Stimulated activated CD8-positive, alpha-beta memory T cell treated with anti-CD3 and anti-CD28 coated beads, Interleukin-15, amount 100 ng/mL, for 24 hours (primary cell): ENCODE results near the gene ZNF529.
"Not testable (repeated sequence)": the region's sequence is repeated elsewhere in the genome, so short reads cannot be mapped to it uniquely, and the experiment has no call there.

Experiments used
- DNase-seq: peaks from one replicate; pipeline ENCODE4 v3.0.0-alpha.2; 2020; ENCODE audit warnings: low read depth

Gene ZNF529

DNA sequence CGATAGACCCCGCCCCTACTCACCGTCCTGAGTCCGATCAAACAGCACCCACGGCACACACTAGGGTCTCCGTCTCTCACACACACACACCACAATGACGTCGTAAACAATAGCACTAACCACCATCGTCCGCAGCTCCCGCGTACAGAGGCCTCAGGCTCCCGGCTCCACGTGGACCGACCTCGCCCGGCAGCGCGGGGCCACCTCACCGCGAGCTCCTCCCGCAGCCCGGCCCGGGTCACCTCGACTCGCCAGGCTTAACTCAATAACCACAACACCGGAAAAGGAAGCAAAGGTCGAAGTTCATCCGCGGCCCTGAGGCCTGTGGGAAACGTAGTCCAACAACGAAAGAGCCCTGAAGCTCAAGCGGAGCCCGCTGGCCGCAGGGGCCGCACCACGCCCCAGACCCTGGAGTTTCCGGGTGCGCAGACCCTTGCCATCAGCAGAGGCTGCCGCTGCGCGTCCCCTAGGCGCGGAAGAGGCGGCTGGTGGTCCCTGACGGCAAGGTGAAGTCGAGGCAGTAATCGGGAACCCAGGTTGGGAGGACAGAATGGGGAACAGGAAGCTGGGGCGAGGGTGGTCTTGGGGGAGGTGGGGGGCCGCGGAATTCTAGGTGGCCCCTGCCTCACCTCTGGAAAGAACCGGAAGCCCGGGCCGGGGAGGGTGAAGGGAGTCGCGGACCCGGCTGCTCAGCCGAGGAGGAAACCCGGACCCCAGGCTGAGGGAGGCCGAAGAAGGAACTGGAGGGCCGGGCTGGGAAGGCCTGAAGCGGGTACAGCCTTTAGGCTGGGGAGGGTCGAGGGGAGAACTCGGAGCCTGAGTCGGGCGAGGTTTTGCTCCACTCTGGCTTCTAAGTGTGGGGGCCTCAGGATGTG, at the start of gene ZNF529:
Gene ZNF529 (minus strand): TSS at position 273 of the 875 bp plus-strand sequence. CDS start 946 bp downstream, outside the sequence.
- DNase-seq = peak; percentile 60

DNA sequence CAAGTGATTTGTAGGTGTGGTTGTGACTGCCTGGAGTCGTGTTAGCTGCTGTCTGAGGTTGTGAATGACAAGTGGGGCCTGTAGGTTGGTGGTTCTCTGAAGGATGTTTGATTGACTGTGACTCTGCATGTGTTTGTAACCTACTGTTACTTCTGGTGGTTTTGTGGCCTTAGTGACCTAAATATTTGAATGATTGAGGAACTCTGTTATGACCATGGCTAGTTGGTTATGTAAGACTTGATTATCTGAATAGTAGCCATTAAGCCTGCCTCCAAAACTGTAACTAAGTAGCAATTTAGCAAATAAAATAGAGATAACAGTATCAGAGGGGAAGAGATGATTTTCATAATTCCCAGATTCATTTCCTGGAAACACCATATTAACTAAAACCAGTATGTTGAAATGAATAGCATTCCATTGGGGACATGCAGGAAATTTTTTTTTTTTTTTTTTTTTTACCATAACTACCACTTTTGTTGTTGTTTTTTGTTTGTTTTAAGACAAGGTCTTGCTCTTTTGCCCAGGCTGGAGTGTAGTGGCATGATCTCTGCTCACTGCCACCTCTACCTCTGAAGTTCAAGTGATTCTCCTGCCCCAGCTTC, 32.9 kb upstream of the ZNF529 start:
- no peak for DNase-seq

DNA sequence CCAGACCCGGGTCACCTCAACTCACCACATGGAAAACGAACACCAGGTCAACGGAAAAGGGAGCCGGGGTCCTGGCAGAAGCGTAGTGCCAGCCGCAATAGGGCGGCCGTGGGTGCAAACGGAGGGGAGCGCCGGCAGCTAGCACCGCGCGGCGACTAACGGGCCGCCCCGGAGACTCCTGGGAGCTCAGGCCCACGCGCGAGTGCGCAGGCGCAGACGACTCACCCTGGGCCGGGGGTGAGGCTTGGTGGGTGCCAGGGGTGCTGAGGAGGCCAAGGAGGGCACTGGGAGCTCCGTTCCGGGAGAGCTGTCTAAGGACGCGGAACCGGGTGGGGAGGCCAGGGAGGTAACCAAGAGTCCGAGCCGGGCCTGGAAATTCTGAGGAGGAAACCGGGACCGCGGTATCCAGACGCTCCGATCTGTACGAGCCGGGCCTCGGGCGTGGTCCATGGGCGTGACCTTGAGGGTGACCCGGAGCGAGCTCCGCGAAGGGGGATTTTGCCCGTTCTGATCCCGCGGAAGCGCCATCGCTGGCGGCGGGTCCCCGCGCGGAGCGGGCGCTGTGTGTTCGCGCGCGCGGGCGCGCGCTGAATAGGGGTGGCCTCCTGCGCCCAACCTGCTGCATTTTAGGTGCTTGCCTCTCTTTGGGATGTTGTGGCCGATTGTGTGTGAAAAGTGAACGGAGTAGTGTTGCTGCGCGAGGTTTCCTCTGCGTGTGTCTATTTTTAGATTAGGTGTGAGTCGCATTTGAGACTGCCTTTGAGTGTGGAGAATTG, 32.2 kb upstream of the ZNF529 start, which contains the start of gene ZNF382:
Gene ZNF382 (plus strand): TSS at position 213 of the 776 bp plus-strand sequence. CDS start 4,602 bp downstream, outside the sequence.
- DNase-seq = peak; percentile 80

DNA sequence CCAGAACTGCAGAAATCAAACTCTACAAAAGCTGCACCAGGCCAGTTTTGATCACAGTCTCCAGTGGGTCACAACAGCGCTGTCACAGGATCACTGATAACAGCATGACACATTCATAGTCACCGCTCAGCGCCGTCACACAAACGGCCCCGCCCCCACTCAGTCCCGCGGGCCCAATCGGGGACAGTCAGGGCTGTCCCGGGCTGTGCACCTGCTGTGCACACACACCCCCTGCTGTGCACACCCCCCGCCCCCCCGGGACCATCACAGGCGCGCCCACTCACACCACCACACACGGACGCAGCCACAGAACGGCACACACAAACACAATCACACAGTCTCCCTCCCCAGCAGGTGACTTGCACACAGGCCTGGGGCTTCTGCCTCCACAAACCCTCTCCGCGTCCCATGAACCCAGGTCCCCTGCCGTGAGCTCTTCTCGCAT, 31.6 kb upstream of the ZNF529 start:
- peak; percentile 74 for DNase-seq

DNA sequence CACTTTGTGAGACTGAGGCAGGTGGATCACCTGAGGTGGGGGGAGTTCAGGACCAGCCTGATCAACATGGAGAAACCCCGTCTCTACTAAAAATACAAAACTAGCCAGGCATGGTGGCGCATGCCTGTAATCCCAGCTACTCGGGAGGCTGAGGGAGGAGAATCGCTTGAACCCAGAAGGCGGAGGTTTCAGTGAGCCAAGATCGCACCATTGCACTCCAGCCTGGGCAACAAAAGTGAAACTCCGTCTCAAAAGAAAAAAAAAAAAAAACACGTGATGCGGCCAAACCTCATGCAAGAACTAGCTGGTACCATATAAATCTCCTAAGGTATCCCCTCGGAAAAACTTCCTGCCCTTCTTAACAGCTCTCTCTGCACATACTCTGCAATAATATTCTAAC, 29.6 kb upstream of the ZNF529 start:
- DNase-seq = not testable (repeated sequence)

DNA sequence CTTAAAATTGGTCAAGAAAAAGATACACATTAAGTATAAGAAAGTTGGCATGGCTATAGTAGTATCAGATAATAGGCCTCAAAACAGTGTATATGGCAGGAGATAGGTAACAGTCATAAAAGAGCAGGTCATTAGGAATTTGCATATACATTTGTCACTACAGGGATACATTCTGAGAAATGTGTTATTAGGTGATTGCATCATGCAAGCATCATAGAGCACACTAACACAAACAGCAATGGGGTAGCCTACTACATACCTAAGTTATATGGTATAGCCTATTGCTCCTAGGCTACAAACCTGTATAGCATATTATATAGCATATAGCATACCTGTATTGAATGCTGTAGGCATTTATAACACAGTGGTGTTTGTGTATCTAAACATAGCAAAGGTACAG, 6.2 kb upstream of the ZNF529 start:
- no peak for DNase-seq

DNA sequence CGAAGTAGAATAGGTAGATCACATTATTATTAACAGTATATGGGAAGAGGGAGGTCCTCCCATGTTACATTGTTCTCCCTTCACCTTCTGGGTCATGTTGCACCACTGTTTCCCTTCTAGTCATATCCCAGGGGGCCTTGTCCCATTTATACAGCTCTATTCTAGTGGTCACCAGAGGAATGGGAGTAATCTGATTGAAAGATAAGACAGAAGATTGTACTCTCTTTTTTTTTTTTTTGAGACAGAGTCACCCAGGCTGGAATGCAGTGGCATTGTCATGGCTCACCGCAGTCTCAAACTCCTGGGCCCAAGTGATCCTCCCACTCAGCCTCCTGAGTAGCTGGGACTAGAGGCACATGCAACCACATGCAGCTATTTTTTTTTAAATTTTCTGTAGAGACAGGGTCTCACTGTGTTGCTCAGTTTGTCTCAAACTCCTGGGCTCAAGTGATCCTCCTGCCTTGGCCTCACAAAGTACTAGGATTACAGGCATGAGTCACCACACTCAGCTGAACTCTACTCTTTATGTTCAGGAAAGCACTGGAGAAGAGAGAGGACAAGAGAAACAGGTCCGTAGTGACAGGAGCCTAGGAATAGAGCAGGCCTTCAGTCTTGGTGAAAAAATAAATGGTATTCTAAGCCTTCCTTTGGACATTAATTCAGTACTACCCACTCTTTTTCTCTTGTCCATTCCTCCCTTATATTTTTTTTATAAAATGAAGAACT, 4.3 kb upstream of the ZNF529 start:
- no peak for DNase-seq

DNA sequence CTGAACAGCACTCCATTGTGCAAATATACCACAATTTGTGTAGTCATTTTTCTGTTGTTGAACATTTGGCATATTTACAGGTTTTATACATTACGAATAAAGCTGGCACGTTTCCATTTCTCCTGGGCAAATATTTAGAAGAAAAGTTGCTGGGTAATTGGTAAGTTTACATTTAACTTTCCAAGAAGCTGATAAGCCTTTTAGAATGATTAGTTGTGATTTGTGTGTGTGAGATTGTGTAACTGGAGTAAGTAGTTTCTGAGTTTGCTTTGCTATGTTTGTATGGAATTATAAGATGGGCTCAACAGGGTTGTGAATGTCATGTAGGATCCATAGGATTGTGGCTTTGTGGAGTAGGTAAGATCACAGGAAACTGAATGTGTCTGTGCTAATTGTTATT, 1.6 kb upstream of the ZNF529 start:
- no peak for DNase-seq

DNA sequence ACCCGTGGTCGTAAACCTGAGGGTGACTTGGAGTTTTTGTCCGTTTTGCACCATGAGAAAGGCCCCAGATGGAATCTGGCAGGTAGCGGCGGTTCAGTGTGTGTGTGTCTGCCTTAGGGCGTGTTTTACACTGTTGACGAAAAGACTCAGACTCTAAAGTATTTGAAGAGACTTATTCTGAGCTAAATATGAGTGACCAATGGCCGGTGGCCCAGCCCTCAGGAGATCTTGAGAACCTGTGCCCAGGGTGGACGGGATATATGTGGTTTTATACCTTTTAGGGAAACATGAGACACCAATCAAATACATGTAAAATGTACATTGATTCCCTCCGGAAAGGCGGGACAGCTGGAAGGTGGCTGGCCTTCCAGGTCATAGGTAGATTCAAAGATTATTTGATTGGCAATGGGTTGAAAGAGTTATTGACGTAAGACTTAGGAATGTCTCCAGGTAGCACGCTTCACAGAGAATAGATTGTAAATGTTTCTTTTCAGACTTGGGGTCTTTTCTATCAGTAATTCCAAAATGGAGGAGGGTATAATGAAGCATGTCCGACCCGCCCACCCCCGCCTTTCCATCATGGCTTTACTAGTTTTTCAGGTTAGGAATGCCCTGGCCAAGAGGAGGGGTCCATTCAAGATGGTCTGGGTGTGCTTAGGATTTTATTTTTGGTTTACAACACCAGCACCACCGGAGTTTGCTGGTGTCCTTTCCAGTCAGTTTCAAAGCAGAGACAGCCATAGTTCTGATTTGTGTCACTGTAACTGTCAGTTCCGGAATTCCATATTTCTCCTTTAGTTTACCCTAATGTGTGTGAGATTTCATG, 1.0 kb upstream of the ZNF529 start:
- no peak for DNase-seq

DNA sequence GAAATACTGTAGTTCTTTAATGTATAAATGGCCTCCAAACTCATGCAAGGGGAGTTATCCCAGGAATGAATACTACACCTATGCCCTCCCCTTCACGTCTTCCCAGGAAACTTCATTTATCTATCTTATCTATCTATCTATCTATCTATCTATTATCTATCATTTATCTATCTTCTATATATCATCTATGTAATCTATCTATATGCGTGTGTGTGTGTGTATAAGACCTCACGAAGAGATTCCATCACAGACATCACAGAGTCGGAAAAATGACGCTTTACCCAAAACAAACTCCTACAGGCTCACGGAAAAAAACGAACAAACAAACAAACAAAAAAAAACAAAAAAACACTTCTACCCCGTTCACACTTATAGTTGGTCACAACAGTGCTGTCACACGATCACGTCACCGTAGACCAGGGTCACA, 486 bp downstream of the ZNF529 start:
- no peak for DNase-seq

DNA sequence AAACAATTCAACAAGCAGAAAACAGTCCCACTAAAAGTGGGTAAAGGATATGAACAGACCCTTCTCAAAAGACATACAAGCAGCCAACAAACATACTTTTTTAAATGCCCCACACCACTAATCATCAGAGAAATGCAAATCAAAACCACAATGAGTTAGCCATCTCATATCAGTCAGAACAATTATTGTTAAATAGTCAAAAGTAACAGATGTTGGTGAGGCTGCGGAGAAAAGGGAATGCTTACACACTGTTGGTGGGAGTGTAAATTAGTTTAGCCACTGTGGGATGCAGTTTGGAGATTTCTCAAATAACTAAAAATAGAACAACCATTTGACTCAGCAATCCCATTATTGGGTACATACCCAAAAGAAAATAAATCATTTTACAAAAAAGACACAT, 8.7 kb downstream of the ZNF529 start:
- DNase-seq = no peak

DNA sequence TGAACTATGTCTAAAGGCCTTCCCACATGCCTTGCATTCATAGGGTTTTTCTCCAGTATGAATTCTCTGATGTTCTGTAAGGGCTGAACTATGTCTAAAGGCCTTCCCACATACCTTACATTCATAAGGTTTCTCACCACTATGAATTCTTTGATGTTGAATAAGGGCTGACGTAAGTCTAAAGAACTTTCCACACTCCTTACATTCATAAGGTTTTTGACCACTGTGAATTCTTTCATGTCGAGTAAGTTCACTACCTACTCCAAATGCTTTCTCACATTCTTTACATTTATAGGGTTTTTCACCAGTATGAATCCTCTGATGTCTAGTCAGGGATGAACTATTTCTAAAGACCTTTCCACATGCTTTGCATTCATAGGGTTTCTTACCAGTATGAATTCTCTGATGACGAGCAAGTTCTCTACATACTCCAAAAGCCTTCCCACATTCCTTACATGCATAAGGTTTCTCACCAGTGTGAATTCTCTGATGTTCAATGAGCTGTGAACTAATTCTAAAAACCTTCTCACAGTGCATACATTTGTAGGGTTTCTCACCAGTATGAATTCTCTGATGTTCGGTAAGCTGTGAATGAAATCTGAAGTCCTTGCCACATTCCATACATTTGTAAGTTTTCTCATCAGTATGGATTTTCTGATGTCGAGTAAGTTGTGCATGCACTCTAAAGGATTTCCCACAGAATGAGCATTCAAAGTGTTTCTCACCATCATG, 25.9 kb downstream of the ZNF529 start:
- no peak for DNase-seq

DNA sequence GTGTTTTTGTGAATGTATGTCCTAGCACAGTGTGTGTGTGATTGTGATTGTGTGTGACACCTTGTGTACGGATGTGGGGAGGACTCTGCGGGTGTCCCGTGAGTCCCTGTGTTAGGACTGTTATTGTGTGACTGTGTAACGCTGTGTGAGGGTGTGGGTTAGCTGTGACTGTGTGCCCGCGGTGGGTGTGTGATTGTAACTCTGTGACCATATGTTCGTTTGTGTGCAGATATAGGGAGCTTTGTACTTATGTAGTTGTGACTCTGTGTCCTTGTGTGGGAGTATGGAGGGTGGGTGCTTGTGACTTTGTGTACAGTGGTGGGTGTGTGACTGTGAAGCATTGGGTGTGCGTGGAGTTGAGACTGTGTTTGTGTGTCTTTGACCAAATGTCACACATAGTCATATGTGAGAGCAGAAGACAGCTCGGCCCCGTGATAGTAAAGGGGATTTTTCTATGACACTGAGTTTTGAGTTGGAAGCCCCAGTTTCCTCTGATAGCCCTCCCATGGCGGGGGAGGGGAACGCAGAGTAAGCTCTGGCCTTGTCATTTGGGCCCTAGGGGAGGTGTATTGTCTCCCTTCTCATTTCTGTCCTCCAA, 44.1 kb downstream of the ZNF529 start:
- no peak for DNase-seq

DNA sequence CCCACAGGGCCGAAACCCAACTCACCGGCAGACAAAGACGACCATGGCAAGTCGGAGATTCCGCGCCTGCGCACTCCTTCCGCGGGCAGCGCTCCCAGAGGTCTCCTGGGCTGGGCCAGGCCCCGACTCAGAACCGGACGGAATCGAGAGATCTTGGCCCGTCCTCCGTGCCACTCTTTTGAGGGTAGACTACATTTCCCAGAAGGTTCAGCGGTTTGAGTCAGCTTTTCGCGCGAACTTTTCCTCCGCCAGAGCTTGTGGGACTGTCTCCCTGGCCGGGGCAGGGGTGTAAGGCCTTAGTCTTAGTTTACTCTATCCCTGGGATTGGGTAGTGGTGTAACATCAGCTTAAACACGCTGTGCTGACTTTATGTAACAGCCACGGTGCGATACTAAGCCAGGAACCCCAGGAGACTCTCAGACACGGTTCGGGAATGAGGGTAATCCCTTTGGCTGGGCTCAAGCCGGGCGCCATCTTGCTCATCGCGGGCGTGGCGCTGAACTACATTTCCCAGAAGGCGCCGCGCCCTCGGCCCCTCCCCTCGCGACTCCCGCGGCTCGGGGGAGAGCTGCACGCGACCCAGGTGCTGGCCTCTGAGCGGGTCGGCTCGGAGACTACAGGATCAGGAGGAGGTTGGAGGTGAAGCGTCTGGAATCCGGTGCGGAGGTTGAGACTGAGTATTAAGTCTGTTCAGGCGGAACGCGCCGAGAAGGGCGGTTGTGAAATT, 44.7 kb downstream of the ZNF529 start, which contains the start of gene ZNF260:
Gene ZNF260 (minus strand): TSS at position 78 of the 727 bp plus-strand sequence. CDS start 13,033 bp downstream, outside the sequence.
- DNase-seq = peak; percentile 81

DNA sequence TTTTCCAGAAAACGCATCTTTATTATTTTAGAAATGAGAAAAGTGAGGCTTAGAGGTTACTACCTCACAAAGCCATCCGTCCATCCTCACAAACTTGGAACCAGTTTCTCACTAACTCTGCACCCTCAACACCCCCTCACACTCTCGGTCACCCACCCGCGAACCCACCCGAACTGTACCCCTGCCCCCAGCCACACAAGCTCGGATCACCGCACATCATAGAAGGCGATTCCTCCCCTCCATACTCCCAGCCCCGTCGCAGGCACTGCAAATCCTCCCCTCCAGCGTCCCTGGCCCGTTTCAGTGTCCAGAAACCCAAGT, 45.3 kb downstream of the ZNF529 start:
- no peak for DNase-seq

DNA sequence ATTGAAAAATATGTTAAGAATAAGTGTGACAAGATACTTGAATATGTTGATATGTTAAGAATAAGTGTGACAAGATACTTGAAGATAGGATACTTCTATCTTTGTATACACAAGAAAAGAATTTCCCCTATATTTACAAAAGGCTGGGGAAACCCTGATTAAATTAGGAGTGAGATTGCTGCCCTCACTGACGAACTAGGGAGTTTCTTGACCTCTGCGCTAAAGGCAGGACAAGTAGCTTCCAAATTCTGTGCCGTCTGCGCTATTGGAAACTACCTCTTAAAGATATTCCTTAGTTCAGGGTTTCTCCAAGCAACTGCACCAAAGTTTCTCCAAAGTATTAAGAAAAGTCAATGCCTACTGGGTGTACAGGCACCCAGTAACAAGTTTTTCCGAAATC, 45.8 kb downstream of the ZNF529 start:
- no peak for DNase-seq

DNA sequence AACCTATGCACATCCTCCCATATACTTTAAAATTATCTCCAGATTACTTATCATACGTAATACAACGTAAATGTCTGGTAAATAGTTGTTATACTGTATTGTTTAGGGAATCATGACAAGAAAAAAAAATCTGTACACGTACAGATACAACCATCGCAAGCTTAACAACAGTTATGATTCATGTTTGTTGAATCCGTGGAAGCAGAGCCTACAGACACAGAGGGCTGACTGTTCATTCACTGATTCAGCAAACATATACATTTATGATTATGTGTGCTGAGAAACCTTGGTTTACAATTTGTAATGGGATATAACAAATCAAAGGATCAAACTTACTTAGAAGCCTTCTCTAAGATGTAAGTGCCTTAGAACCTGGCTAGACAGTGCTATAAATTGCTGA, 46.5 kb downstream of the ZNF529 start:
- no peak for DNase-seq

DNA sequence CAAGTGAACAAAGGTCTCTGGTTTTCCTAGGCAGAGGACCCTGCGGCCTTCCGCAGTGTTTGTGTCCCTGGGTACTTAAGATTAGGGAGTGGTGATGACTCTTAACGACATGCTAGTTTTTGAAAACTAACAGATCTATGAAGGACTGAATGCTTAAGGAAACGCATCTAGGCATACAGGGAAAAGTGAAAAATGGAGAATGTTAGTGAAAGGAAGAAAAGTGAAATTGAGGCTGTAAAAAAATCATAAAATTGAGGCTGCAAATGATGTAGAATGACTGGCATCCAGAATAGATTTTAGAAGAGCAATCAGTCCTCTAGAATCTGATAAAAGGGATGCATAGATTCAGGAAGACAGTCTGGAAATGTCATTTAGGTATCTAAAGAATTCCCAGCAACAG, 48.5 kb downstream of the ZNF529 start:
- no peak for DNase-seq

DNA sequence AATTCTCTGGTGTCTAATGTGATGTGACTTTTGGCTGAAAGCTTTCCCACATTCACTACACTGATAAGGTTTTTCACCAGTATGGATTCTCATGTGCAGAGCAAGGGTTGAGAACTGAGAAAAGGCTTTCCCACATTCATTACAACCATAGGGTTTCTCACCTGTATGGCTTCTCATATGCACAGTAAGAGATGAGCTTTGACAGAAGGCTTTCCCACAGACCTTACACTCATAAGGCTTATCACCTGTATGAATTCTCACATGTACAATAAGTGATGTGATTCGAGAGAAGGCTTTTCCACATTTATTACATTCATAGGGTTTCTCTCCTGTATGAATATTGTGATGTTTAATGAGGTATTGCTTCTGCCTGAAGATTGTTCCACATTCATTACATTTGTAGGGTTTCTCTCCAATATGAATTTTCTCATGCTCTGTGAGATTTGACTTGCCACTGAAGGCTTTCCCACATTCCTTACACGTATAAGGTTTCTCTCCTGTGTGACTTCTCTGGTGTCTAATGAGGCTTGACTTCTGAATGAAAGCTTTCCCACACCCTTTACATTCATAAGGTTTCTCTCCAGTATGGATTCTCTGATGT, 59.0 kb downstream of the ZNF529 start:
- no peak for DNase-seq
